K562 (cell line): ENCODE measurements around the gene PMPCA. TPM values are rescaled to one million over a fixed set of nuclear protein-coding genes. Genes with fewer than 3 reads are reported as not detected.

Source experiments
- DNMT1 ChIP-seq: fragments of 450-650 bp; IDR thresholded peaks from 2 replicates; pipeline ENCODE4 v1.6.1; 2016; ENCODE audit warnings: antibody characterized with exemption, mild to moderate bottlenecking
- ELF1 ChIP-seq: fragments of 200-800 bp; sonication (Bioruptor generic); IDR thresholded peaks from 2 replicates; pipeline ENCODE4 v1.6.1; 2016; ENCODE audit warnings: missing genetic modification characterization, missing compliant biosample characterization
- HDAC1 ChIP-seq, 2 experiments: fragments of 450-650 bp; IDR thresholded peaks; 2 replicates each; pipeline ENCODE4 v1.6.1; 2016 to 2017; ENCODE audit warnings: inconsistent platforms in 1 of 2, mild to moderate bottlenecking in 1 of 2, moderate library complexity in 1 of 2
- HNRNPUL1 ChIP-seq: fragments of 200-400 bp; formaldehyde crosslinking; IDR thresholded peaks from 2 replicates; pipeline ENCODE4 v1.6.1; 2017; ENCODE audit warnings: low read length
- KDM4B ChIP-seq, 2 experiments: fragments of 450-650 bp in 1 of 2; sonication (generic) in 1 of 2; IDR thresholded peaks; 2 replicates each; pipeline ENCODE4 v1.6.1; 2016 to 2017; ENCODE audit warnings: borderline replicate concordance in 2 of 2, antibody characterized with exemption in 1 of 2, low read depth in 1 of 2, mild to moderate bottlenecking in 1 of 2
- KHSRP ChIP-seq: fragments of 450-650 bp; IDR thresholded peaks from 2 replicates; pipeline ENCODE4 v1.6.1; 2017
- LEF1 ChIP-seq: fragments of 450-650 bp; IDR thresholded peaks from 2 replicates; pipeline ENCODE4 v1.6.1; 2016; ENCODE audit warnings: mild to moderate bottlenecking
- MXI1 ChIP-seq: IDR thresholded peaks from 2 replicates; pipeline ENCODE4 v1.6.1; 2011; ENCODE audit warnings: low read depth, mild to moderate bottlenecking, improper control_type of control experiment, low read length
- NR2C2 ChIP-seq, 2 experiments: fragments of 200-800 bp in 1 of 2; sonication (Bioruptor generic) in 1 of 2; sonication (generic) in 1 of 2; formaldehyde crosslinking in 1 of 2; IDR thresholded peaks; 2 replicates each; pipeline versions ENCODE4 v1.6.1 to v1.8.0; 2016 to 2022; ENCODE audit warnings: mild to moderate bottlenecking in 1 of 2, missing compliant biosample characterization in 1 of 2, missing genetic modification characterization in 1 of 2, missing genetic modification reagents in 1 of 2
- PHB ChIP-seq: fragments of 250-450 bp; sonication (Bioruptor Pico); IDR thresholded peaks from 2 replicates; pipeline ENCODE4 v1.5.0; 2021
- POLR2A ChIP-seq: fragments of 450-650 bp; conservative IDR thresholded peaks from 2 replicates; pipeline ENCODE4 v1.6.1; 2016
- POLR2B ChIP-seq: fragments of 450-650 bp; IDR thresholded peaks from 2 replicates; pipeline ENCODE4 v1.6.1; 2018; ENCODE audit warnings: low read depth; ENCODE audit not compliant: partially characterized antibody
- POLR2G ChIP-seq: fragments of 200-400 bp; formaldehyde crosslinking; IDR thresholded peaks from 2 replicates; pipeline ENCODE4 v1.6.1; 2017; ENCODE audit warnings: low read depth, mild to moderate bottlenecking, antibody characterized with exemption, low read length, moderate library complexity
- SNRNP70 ChIP-seq: fragments of 200-400 bp; formaldehyde crosslinking; optimal IDR thresholded peaks from 2 replicates; pipeline ENCODE3; 2017; ENCODE audit warnings: low read depth, low read length
- SUPT5H ChIP-seq: fragments of 450-650 bp; IDR thresholded peaks from 2 replicates; pipeline ENCODE4 v1.6.1; 2016
- ZFP1 ChIP-seq: fragments of 450-650 bp; formaldehyde crosslinking; IDR thresholded peaks from 2 replicates; pipeline ENCODE4 v1.4.0; 2020; ENCODE audit warnings: mild to moderate bottlenecking, mixed read lengths
- ZNF583 ChIP-seq: fragments of 250-450 bp; sonication (Bioruptor Pico); IDR thresholded peaks from 2 replicates; pipeline ENCODE4 v1.4.0; 2020
- ZNF830 ChIP-seq: fragments of 250-450 bp; sonication (Bioruptor Pico); IDR thresholded peaks from 2 replicates; pipeline ENCODE4 v1.5.0; 2021; ENCODE audit warnings: mild to moderate bottlenecking
- polyA plus RNA-seq, 8 experiments: library from polyadenylated mRNA; depleted of rRNA in 4 of 8; stranded (reverse) in 5 of 8; unstranded in 3 of 8; fragments of >200 nt; fragmentation: Nextera tagmentation in 2 of 8; fragmentation: Illumina TruSeq in 1 of 8; extraction: Ambion mirVana in 2 of 8; extraction: Trizol in 1 of 8; gene quantifications; 2 replicates each; pipeline versions ENCODE4 v1.2.1 to v1.2.3, GENCODE V29; 2011 to 2014; ENCODE audit warnings: inconsistent platforms in 1 of 8, missing spikeins in 1 of 8
- total RNA-seq, 7 experiments: library from RNA; depleted of rRNA in 6 of 7; stranded (reverse); fragments of >200 nt in 6 of 7; fragmentation: Illumina TruSeq in 2 of 7; extraction: Trizol in 2 of 7; gene quantifications; 2 replicates each; pipeline versions ENCODE4 v1.2.1 to v1.2.3, GENCODE V29; 2011 to 2021; ENCODE audit warnings: low replicate concordance in 1 of 7
- TF ChIP-seq, protein P1 (sequence below): fragments of 250-450 bp; sonication (Bioruptor Pico); IDR thresholded peaks from 2 replicates; pipeline ENCODE4 v1.8.0; 2022; ENCODE audit warnings: inconsistent platforms
- TF ChIP-seq, protein P2 (sequence below): fragments of 250-450 bp; sonication (Bioruptor Pico); IDR thresholded peaks from 2 replicates; pipeline ENCODE4 v1.5.0; 2021
- TF ChIP-seq, protein P3 (sequence below): fragments of 450-650 bp; formaldehyde crosslinking; IDR thresholded peaks from 2 replicates; pipeline ENCODE4 v1.4.0; 2020; ENCODE audit warnings: mild to moderate bottlenecking
- TF ChIP-seq, protein P4 (sequence below): sonication (generic); formaldehyde crosslinking; IDR thresholded peaks from 2 replicates; pipeline ENCODE4 v1.8.0; 2022; ENCODE audit warnings: mild to moderate bottlenecking, missing genetic modification reagents

PMPCA gene
- total and polyA plus RNA-seq, 9 of the 15 experiments (the other 6 are each of a cell fraction or from before 2014, with no cell fraction given) = 23.9 to 143 (median 86.6) TPM

DNA sequence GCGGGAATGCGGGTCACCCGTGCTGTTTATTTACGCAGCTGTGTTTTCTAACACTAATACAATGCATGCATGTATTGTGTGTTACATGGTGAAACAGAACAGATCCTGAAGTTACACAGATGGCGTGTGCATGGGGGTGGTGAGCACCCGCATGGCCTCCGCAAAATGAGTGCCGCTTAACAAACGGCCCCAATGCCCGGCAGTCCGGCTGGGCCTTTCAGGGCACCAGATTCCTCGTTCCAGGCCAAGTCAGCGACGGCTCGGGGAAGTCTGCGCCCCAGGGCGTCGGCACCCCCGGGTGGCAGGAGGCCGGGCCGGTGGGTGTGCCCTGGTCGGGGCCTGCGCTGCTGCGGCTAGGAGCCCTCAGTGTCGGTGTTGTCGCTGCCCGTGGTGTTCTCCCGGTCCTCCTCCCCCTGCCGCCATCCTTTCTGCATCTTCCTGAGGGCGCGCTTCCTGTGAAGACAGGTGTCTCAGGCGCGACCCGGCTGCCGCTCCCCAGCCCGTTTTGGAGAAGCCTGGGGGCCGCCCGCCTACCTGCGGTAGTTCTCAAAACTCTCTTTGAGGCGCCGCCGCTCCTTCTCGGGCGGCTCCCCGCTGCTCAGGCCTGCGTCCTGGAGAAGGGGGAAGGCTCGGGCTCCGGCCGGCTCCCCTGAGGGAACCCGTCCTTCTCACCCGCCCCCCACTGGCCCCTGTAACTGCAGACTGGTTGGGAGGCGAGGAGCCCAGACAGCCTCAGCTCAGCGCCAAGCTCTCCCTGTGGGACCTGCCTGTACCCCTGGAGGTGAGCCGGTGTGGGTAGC, 46.3 kb upstream of the PMPCA start (continued):
- TF ChIP-seq ZNF830 (CRISPR knock-in tag) (peak; percentile 83; the same call in 1 of the 2 replicates), POLR2B (peak; percentile 49), POLR2G (peak; percentile 68), ELF1 (tag) (peak; percentile 55), LEF1 (no peak), KDM4B (IDR thresholded peaks at IDR 0.05; ENCODE audit: borderline replicate concordance in 2 of 2, low read depth in 1 of 2) (peak in 1 of 2 experiments; percentile 26; a peak in 1 of 4 replicates), SNRNP70 (peak; percentile 66), MXI1 (no peak), ZFP1 (no peak), POLR2A (peak; percentile 17), ZNF583 (CRISPR knock-in tag) (no peak), NR2C2 (CRISPR knock-in tag; IDR thresholded peaks at IDR 0.05) (no peak), NR2C2 (tag; IDR thresholded peaks at IDR 0.05) (peak; percentile 92), PHB (CRISPR knock-in tag) (peak; percentile 69; the same call in 1 of the 2 replicates), HNRNPUL1 (no peak), DNMT1 (0 out of 2 replicates have a peak, but pooled peaks have one; percentile 80), KHSRP (no peak), SUPT5H (peak; percentile 14), HDAC1 (IDR thresholded peaks at IDR 0.05) (0 out of 4 replicates have a peak, but pooled peaks of 1 of the 2 experiments have one; percentile 3)
- TF ChIP-seq, protein P1, sequence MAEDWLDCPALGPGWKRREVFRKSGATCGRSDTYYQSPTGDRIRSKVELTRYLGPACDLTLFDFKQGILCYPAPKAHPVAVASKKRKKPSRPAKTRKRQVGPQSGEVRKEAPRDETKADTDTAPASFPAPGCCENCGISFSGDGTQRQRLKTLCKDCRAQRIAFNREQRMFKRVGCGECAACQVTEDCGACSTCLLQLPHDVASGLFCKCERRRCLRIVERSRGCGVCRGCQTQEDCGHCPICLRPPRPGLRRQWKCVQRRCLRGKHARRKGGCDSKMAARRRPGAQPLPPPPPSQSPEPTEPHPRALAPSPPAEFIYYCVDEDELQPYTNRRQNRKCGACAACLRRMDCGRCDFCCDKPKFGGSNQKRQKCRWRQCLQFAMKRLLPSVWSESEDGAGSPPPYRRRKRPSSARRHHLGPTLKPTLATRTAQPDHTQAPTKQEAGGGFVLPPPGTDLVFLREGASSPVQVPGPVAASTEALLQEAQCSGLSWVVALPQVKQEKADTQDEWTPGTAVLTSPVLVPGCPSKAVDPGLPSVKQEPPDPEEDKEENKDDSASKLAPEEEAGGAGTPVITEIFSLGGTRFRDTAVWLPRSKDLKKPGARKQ (CRISPR knock-in tag) = 0 out of 2 replicates have a peak, but pooled peaks have one; percentile 66
- TF ChIP-seq, protein P2, sequence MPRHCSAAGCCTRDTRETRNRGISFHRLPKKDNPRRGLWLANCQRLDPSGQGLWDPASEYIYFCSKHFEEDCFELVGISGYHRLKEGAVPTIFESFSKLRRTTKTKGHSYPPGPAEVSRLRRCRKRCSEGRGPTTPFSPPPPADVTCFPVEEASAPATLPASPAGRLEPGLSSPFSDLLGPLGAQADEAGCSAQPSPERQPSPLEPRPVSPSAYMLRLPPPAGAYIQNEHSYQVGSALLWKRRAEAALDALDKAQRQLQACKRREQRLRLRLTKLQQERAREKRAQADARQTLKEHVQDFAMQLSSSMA (CRISPR knock-in tag) = no peak
- TF ChIP-seq, protein P3, sequence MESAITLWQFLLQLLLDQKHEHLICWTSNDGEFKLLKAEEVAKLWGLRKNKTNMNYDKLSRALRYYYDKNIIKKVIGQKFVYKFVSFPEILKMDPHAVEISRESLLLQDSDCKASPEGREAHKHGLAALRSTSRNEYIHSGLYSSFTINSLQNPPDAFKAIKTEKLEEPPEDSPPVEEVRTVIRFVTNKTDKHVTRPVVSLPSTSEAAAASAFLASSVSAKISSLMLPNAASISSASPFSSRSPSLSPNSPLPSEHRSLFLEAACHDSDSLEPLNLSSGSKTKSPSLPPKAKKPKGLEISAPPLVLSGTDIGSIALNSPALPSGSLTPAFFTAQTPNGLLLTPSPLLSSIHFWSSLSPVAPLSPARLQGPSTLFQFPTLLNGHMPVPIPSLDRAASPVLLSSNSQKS (CRISPR knock-in tag) = 0 out of 2 replicates have a peak, but pooled peaks have one; percentile 1
- TF ChIP-seq, protein P4, sequence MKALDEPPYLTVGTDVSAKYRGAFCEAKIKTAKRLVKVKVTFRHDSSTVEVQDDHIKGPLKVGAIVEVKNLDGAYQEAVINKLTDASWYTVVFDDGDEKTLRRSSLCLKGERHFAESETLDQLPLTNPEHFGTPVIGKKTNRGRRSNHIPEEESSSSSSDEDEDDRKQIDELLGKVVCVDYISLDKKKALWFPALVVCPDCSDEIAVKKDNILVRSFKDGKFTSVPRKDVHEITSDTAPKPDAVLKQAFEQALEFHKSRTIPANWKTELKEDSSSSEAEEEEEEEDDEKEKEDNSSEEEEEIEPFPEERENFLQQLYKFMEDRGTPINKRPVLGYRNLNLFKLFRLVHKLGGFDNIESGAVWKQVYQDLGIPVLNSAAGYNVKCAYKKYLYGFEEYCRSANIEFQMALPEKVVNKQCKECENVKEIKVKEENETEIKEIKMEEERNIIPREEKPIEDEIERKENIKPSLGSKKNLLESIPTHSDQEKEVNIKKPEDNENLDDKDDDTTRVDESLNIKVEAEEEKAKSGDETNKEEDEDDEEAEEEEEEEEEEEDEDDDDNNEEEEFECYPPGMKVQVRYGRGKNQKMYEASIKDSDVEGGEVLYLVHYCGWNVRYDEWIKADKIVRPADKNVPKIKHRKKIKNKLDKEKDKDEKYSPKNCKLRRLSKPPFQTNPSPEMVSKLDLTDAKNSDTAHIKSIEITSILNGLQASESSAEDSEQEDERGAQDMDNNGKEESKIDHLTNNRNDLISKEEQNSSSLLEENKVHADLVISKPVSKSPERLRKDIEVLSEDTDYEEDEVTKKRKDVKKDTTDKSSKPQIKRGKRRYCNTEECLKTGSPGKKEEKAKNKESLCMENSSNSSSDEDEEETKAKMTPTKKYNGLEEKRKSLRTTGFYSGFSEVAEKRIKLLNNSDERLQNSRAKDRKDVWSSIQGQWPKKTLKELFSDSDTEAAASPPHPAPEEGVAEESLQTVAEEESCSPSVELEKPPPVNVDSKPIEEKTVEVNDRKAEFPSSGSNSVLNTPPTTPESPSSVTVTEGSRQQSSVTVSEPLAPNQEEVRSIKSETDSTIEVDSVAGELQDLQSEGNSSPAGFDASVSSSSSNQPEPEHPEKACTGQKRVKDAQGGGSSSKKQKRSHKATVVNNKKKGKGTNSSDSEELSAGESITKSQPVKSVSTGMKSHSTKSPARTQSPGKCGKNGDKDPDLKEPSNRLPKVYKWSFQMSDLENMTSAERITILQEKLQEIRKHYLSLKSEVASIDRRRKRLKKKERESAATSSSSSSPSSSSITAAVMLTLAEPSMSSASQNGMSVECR (CRISPR knock-in tag) = no peak
